Smooth muscle cell of the brain vasculature (primary cell): ENCODE data around the gene ADAMTS6.

Source experiments
- DNase-seq: peaks from one replicate; pipeline ENCODE4 v3.0.0-alpha.2; 2012; ENCODE audit warnings: low read depth, low spot score

Gene ADAMTS6

GRCh38 chr5:65150599-65151304, 331.0 kb downstream of the ADAMTS6 start:
- DNase-seq = no peak

- no peak for DNase-seq
Measured at GRCh38 chr5:65149827-65150226, 331.9 kb downstream of the ADAMTS6 start.

- no peak for DNase-seq
Measured at GRCh38 chr5:65144136-65144871, 337.4 kb downstream of the ADAMTS6 start.

GRCh38 chr5:65142511-65143011, 339.2 kb downstream of the ADAMTS6 start:
- DNase-seq = no peak

GRCh38 chr5:65142016-65142415, 339.7 kb downstream of the ADAMTS6 start:
- no peak for DNase-seq

- DNase-seq = no peak
Measured at GRCh38 chr5:65141493-65141892, 340.2 kb downstream of the ADAMTS6 start.

- peak; percentile 54 for DNase-seq
Measured at GRCh38 chr5:65137631-65138030, 344.1 kb downstream of the ADAMTS6 start.

GRCh38 chr5:65133477-65134110, 348.1 kb downstream of the ADAMTS6 start:
- DNase-seq = no peak

- DNase-seq = no peak
Measured at GRCh38 chr5:65132386-65132785, 349.3 kb downstream of the ADAMTS6 start.

- no peak for DNase-seq
Measured at GRCh38 chr5:65128226-65128625, 353.5 kb downstream of the ADAMTS6 start.

GRCh38 chr5:65127161-65127901, 354.4 kb downstream of the ADAMTS6 start:
- peak; percentile 50 for DNase-seq

- no peak for DNase-seq
Measured at GRCh38 chr5:65126542-65127069, 355.1 kb downstream of the ADAMTS6 start.

- DNase-seq = no peak
Measured at GRCh38 chr5:65125591-65126541, 355.9 kb downstream of the ADAMTS6 start.

GRCh38 chr5:65121880-65122436, 359.8 kb downstream of the ADAMTS6 start:
- no peak for DNase-seq

GRCh38 chr5:65120371-65120967, 361.3 kb downstream of the ADAMTS6 start:
- DNase-seq = no peak

- DNase-seq = no peak
Measured at GRCh38 chr5:65117525-65117924, 364.2 kb downstream of the ADAMTS6 start.

GRCh38 chr5:65113771-65114170, 367.9 kb downstream of the ADAMTS6 start:
- DNase-seq = no peak

GRCh38 chr5:65111961-65112658, 369.6 kb downstream of the ADAMTS6 start:
- no peak for DNase-seq
